RKO (cell line): Measurements from ENCODE around the gene JCAD.

Experiments
- DNase-seq: peaks from one replicate; pipeline ENCODE4 v3.0.0-alpha.2; 2016; ENCODE audit warnings: low spot score

JCAD gene

DNA sequence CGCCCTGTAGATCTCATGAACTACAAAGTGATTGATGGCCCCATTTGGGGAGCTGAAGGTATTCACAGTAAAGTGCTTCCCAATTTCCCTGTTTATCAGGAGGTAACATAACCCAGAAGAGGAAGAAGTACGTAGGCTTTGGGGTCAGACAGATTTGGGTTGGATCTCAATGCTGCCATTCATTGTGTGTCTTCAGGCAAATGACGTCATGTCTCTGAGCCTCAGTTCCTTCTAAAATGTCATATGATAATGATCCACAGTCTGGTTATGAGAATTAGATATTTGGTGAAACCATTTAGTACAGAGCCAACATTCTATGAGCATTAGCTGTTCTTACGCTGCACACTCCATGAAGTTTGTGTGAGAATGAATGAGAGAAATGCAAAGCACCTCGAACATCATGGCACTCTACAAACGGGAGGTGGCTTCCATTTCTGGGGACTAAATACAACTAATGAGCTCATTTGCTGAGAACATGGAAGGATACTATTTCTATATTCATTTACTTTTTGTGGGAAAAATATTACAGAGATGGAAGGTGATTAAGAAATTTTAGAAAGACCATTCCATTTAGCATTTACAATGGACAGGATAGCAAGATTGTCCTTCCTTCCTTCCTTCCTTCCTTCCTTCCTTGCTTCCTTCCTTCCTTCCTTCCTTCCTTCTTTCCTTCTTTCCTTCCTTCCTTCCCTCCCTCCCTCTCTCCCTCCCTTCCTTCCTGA is 13.8 kb upstream of the JCAD start:
- DNase-seq: no peak

DNA sequence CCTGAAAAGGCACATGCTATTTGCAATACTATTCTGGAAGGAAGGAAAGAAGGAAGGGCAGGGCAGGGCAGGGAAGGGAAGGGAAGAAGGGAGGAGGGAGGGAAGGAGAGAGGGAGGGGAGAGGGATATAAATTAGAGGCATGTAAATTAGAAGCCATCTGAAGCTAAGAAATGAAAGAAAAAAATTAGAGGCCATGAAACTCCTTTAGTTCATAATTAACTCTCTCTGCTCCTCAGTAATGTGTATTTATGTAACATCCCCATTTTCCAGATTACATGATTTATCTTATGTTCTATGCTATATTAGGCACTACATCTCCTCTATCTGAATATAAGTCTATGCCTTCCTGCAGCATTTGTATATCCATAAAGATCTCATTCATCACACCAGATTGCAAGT is 12.7 kb upstream of the JCAD start:
- DNase-seq: no peak

DNA sequence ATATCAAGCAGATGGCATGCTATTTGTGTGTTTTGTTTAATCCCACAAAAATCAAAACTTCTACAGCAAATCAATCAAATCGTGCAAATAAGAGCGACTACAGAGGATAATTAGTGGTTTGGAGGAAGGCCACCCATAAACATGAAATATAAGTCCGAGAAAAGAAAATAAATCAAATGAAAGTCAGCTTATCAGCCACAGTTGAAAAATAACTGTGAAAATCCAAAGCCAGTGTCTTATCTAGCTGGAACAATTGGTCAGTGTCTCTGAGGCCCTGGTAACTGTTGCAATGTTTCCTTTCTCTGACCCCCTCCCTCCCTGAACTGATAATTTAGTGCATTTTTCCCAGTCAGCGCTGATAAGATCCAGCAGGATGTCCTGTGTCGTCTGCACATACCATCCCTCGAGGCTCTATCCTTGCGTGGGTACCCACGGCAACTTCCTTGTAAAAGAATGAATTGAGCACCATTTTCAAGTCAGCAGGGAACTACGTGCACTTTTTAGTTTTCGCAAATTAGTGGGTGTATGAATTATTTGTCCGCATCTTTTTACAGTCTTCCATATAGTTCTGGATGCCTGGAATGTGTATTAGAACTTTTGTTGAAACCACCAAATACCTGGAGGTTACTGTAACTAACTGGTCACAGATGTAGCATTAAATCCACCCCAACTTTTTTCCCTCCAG is 10.8 kb upstream of the JCAD start:
- DNase-seq: no peak

DNA sequence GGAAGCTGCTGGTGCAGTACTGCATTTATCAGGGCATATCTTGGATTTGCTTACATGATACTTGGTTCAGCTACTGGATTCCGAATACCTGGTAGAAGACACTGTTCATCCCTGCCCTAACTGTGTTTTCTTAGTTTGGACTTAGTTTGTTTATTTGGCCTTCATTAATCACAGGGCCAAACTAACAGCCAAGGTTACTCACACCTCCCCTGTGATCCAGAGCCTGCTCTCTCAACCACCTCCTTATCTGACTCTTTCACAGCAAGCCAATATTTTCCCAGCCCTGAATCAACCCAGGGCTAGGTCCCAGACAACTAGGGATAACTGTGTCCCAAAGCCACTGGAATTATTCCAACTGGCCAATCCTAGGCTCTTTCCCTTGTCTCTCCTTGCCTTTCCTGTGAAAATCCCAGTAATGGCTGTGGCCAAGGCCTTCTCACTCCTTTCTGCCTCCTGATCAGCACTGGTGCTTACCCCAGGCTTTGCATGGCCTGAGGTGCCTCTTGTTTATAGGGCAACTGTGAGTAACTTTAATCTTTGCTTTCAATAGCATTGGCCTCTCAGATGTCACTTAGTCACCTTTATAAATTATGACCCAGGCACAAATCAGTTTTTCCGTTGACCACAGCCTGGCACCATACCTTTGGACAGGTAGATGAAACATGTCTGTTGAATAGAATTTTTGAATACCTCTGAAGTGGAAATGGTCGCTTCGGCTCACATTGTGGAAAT is 9.3 kb upstream of the JCAD start:
- no peak for DNase-seq

DNA sequence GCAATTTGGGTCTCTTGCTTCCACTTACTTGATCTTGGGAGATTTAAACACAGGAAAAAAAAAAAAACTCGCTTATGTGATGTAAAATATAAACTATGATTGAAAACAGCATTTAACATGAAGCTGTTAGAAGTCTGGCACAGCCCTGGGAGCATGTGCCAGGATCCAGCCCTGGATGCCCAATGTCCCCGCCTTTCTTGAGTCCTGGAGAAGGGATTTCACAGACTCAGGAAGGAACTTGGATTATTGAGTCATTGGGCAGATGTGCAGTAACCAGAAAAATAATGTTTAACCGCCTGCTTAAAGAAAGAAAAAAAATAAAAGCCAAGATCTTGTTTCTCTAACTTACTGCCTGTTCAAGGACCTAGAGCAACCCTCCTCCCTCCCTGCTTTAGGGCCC is 3.7 kb upstream of the JCAD start:
- DNase-seq: no peak

DNA sequence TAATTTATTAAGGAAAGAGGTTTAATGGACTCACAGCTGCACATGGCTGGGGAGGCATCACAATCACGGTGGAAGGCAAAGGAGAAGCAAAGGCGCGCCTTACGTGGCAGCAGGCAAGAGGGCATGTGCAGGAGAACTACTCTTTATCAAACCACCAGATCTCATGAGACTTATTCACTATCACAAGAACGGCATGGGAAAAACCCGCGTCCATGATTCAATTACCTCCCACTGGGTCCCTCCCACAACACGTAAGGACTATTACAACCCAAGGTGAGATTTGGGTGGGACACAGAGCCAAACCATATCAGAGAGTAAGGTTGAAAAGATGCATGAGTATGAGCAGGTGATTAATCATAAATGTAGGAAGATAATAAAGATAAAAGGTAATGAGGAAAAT is 3.2 kb upstream of the JCAD start:
- no peak for DNase-seq

DNA sequence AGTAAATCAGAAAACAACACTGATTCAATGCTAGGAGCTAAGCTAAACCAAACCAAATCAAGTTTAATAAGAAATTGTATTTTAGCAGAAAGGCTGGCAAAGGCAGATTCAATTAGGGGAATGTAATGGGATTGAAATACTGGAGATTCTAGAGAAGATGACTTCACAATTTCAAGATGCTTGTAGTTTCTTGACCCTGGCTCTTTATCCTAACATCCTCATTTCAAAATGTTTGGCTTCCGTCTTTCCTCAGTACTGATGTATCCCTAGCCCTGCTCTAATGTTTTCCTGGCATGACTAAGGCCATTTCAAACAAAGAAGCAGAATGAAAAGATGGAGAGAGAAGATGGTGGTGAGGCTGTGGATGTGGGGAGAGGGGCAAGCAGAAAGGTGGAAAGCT is 2.7 kb upstream of the JCAD start:
- DNase-seq: no peak

DNA sequence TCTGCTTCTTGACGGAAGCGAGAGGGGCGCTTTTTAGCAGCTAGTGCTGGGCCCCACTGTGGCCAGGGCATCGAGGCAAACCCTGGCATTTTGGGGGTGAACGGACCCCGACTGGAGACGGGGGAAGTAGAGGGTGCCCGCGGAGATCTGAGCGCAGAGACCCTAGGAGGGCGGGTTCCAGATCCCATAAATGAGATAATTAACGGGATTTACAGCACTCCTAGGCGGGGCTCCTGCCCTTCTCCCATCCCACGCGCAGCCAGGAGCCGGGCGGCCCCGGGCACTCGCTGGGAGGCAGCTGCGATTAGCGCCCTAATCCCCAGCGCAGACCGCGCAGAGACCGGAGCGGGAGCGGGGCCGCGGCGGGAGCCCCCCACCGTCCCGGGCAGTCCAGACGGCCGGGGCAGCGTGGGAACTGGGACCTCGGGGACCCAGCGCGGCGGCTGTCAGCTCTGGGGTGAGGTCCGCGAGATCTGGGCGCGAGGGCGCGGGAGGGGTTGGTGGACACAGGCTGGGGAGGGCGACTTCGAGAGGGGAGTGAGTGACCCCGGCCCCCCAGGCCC is 735 bp downstream of the JCAD start:
- DNase-seq: no peak

- DNase-seq: no peak
Measured at GRCh38 chr10:30057894-30058556, 1.4 kb downstream of the JCAD start.

- DNase-seq: no peak
Measured at GRCh38 chr10:30057421-30057841, 2.0 kb downstream of the JCAD start.

DNA sequence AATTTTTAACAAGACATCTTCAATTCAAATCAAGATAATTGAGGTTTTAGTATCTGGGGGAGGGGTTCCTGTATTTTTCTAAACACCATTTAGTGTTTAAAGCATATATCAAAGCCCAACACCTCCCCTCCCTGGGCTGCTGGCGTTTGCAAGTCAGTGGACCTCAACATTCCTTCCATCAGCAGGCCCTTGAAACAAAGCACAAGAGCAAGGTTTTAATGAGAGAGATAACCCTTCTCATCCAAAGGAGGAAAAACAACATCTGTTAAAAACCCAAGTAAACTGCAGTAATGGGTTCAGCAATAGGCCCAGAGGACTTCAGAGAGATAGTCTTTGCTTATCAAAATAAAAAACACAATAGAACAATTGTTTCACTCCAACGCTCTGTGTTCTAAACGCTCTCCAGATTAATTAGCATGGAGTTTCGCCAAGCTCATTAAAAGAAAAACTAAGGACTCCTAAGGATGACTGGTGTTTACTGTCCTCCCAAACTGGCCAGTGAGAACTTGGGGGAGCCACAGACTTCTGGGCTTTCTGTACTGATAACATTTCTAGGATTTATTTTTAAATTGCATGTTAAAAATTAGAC is 2.5 kb downstream of the JCAD start:
- DNase-seq: no peak

GRCh38 chr10:30056281-30056680 is 3.1 kb downstream of the JCAD start:
- DNase-seq: no peak

DNA sequence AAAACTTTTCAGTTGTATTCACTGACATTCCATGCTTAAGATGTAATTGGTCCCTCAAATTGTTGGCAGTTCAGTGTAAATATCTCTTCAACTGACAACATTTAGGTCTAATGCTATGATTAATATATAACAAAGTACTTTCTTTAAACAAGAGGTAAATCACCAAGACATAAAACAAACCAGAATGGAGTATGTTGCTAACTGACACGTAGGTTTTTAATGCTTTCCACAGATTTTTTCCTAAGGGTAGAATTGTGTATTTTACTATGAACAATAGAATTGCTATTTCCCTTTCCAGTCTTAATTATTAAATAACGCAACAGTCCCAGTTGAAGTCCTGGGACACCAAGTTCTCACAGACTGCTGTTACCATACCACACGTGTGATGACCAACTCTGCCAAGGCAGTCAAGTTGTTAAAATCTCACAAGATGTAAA is 4.1 kb downstream of the JCAD start:
- DNase-seq: no peak

GRCh38 chr10:30052062-30052461 is 7.3 kb downstream of the JCAD start:
- DNase-seq: no peak

DNA sequence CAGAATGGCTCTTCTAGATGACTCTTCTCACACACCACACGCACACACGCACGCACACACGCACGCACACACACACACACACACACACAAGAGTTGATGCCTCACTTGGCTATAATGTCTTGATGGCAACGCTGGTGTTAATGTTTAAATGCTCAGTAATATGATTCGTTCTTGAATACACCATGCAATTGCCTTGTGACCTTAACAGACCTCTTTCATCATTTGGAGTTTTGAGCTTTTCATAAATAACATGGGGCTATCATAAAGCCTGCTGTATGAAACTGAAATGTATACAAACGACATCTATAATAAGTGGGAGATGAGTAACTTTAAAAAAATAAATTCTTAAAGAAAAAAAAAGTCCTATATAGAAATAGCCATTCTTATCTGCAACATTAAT is 8.2 kb downstream of the JCAD start:
- DNase-seq: no peak

- no peak for DNase-seq
Measured at GRCh38 chr10:30050411-30050810, 9.0 kb downstream of the JCAD start.

DNA sequence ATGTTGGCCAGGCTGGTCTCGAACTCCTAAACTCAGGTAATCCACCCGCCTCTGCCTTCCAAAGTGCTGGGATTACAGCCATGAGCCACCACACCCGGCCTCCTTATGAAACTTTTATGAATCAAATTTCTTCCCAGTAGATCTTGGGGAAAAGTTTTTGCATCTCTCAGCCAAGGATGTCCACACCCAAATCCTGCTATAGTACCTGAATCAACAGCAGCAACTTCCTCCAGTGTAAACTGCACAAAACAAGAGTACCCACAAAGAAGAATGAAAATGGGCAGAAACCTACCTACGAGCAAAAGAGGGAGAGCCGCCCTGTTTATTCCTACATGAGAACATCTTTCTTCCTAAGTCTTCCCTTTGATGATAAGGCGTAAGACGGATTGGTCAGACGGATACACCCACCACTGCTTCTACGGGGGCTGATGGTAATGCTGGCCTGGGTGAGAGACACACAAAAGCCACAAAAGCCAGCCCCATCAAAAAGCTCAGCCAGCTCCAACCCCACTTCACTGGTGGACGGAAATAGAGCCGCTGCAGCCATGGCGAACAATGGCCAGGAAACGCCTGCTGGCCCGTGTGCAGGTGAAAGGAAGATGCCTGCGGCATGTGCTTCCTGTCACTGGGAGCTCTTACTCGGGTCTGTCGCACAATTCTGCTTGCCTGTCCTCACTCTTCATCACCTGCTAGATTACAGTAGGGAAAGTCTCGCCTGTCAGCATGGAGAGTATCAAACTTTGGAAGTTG is 10.4 kb downstream of the JCAD start:
- DNase-seq: no peak

GRCh38 chr10:30047924-30048531 is 11.4 kb downstream of the JCAD start:
- DNase-seq: no peak

DNA sequence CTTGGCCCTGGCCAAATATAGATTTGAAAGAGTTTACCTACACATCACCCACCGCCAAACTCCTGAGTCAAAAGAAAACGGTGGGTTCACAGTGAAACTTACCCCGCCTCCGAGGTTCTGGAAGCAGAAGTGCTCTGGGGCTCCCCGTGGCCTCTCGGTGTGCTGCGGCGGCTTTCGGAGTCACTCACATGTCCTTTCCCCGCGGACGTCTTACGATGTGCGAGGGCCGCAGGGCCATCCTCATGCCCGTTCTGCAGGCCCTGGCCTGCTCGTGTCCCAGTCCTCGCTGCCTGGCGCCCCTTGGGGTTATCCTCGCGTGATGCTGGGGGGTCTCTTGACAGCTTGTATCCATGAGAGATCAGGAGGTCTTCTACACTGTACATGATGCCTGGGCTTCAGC is 12.0 kb downstream of the JCAD start:
- no peak for DNase-seq

GRCh38 chr10:30046476-30046875 is 12.9 kb downstream of the JCAD start:
- no peak for DNase-seq

GRCh38 chr10:30045961-30046360 is 13.4 kb downstream of the JCAD start:
- DNase-seq: no peak
